ENCODE results near the gene PTPRG. TPM values are rescaled to one million over a fixed set of nuclear protein-coding genes. Genes with fewer than 3 reads are reported as not detected.

PTPRG gene
- total RNA-seq, 1 donor from 2014 or later = 11.1 TPM

GRCh38 chr3:61794341-61794740 is 233.0 kb downstream of the PTPRG start:
- Histone ChIP-seq H3K36me3 (ENCODE audit: control insufficient read depth, insufficient read depth, low read length) (no peaks in the 10 kb centered on the region), H3K4me3 (ENCODE audit: low read depth, low read length) (no peak overlapping the region), H3K27me3 (ENCODE audit: control insufficient read depth, insufficient read depth, low read length) (no peaks in the 10 kb centered on the region)
- DNase-seq (ENCODE audit: low read depth) = no peak
- no peak for TF ChIP-seq CTCF (IDR thresholded peaks at IDR 0.05; ENCODE audit: insufficient read depth, low read length, severe bottlenecking)
- FAIRE-seq = no peak

DNA sequence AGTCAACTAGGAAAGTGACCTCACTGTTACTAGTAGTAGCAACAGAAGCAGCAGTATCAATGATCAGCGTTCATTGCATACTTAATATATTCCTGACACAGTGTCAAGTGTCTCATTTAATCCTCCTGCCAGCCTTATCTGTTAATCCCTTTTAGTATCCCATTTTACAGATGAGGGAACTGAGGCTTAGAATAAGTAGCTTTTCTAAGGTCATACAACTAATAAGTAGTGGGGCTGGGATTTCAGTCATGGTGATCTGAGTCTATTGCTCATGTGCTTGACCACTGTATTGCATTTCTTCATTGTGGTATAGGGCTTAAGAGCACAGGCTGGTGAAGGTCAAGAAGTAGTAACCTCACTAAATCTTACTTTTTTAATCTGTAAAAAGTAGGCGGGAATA is 233.6 kb downstream of the PTPRG start:
- TF ChIP-seq CTCF (IDR thresholded peaks at IDR 0.05; ENCODE audit: insufficient read depth, low read length, severe bottlenecking) = no peak
- H3K36me3 ChIP-seq (ENCODE audit: control insufficient read depth, insufficient read depth, low read length) = no peaks in the 10 kb centered on the region
- no peaks in the 10 kb centered on the region for H3K27me3 ChIP-seq (ENCODE audit: control insufficient read depth, insufficient read depth, low read length)
- H3K4me3 ChIP-seq (ENCODE audit: low read depth, low read length) = no peak overlapping the region
- DNase-seq (ENCODE audit: low read depth) (no peak), FAIRE-seq (no peak)

- no peaks in the 10 kb centered on the region for H3K27me3 ChIP-seq (ENCODE audit: control insufficient read depth, insufficient read depth, low read length)
- no peak for FAIRE-seq
Measured at GRCh38 chr3:61796088-61796680, 234.8 kb downstream of the PTPRG start.

GRCh38 chr3:61796911-61797310 is 235.5 kb downstream of the PTPRG start:
- no peak for TF ChIP-seq CTCF (IDR thresholded peaks at IDR 0.05; ENCODE audit: insufficient read depth, low read length, severe bottlenecking)
- H3K4me3 ChIP-seq (ENCODE audit: low read depth, low read length) = no peak overlapping the region
- no peaks in the 10 kb centered on the region for H3K36me3 ChIP-seq (ENCODE audit: control insufficient read depth, insufficient read depth, low read length)
- DNase-seq (ENCODE audit: low read depth) (no peak), FAIRE-seq (no peak)
- H3K27me3 ChIP-seq (ENCODE audit: control insufficient read depth, insufficient read depth, low read length) = no peaks in the 10 kb centered on the region

More at GRCh38 chr3:61796088-61796680, 234.8 kb downstream of the PTPRG start:
- Histone ChIP-seq H3K4me3 (ENCODE audit: low read depth, low read length) (no peak overlapping the region), H3K36me3 (ENCODE audit: control insufficient read depth, insufficient read depth, low read length) (no peaks in the 10 kb centered on the region)
- TF ChIP-seq CTCF (IDR thresholded peaks at IDR 0.05; ENCODE audit: insufficient read depth, low read length, severe bottlenecking) = no peak
- no peak for DNase-seq (ENCODE audit: low read depth)

GRCh38 chr3:61802772-61803171 is 241.4 kb downstream of the PTPRG start:
- H3K4me3 ChIP-seq (ENCODE audit: low read depth, low read length) = no peak overlapping the region

More at GRCh38 chr3:61802772-61803171, 241.4 kb downstream of the PTPRG start:
- H3K36me3 ChIP-seq (ENCODE audit: control insufficient read depth, insufficient read depth, low read length) = no peaks in the 10 kb centered on the region
- FAIRE-seq (no peak), DNase-seq (ENCODE audit: low read depth) (no peak)
- H3K27me3 ChIP-seq (ENCODE audit: control insufficient read depth, insufficient read depth, low read length) = no peaks in the 10 kb centered on the region
- TF ChIP-seq CTCF (IDR thresholded peaks at IDR 0.05; ENCODE audit: insufficient read depth, low read length, severe bottlenecking) = no peak
